CD8-positive, alpha-beta memory T cell (primary cell): ENCODE data around the gene POU6F2. TPM values are rescaled to one million over a fixed set of nuclear protein-coding genes. Genes with fewer than 3 reads are reported as not detected.

Experiments
- CTCF ChIA-PET: fragments of 350-600 bp; sonication (Branson Sonifier 250); formaldehyde crosslinking; loops from one replicate; lab custom pipeline; 2021; ENCODE audit warnings: antibody characterized with exemption; lab: Charles Lee
- POLR2A ChIA-PET: fragments of 350-600 bp; sonication (Branson Sonifier 250); formaldehyde crosslinking; loops from one replicate; lab custom pipeline; 2021; ENCODE audit warnings: antibody characterized with exemption; lab: Charles Lee
- DNase-seq, 5 donors: peaks; one replicate each; pipeline versions ENCODE4 v3.0.0 to v3.0.0-alpha.2; 2020 to 2022; ENCODE audit warnings: mixed read lengths in 1 of 5
- H3K27ac ChIP-seq: one replicate; pipeline ENCODE4 v1.7.0; 2013; ENCODE audit warnings: low read depth, mild to moderate bottlenecking, low read length, moderate library complexity
- H3K27me3 ChIP-seq: 2 replicates; pipeline ENCODE4 v1.7.0; 2013; ENCODE audit warnings: low read length, mild to moderate bottlenecking; ENCODE audit not compliant: insufficient read depth, poor library complexity, severe bottlenecking
- H3K36me3 ChIP-seq: 2 replicates; pipeline ENCODE4 v1.7.0; 2013; ENCODE audit warnings: mild to moderate bottlenecking, low read length, moderate library complexity; ENCODE audit not compliant: insufficient read depth
- H3K4me1 ChIP-seq: 2 replicates; pipeline ENCODE4 v1.7.0; 2013; ENCODE audit warnings: mild to moderate bottlenecking, low read length, moderate library complexity; ENCODE audit not compliant: insufficient read depth
- H3K4me3 ChIP-seq: 2 replicates; pipeline ENCODE4 v1.7.0; 2013; ENCODE audit warnings: mild to moderate bottlenecking, low read length
- H3K9me3 ChIP-seq: 2 replicates; pipeline ENCODE4 v1.7.0; 2013; ENCODE audit warnings: mild to moderate bottlenecking, low read length
- H3K27ac Mint-ChIP-seq, 8 donors: one replicate each; pipeline ENCODE4 v1.8.0; 2020 to 2021; ENCODE audit warnings: mixed read lengths in 8 of 8, mild to moderate bottlenecking in 6 of 8, inconsistent platforms in 3 of 8, moderate library complexity in 3 of 8
- H3K27me3 Mint-ChIP-seq, 2 donors: one replicate each; pipeline ENCODE4 v1.8.0; 2020 to 2021; ENCODE audit warnings: mixed read lengths in 2 of 2, mild to moderate bottlenecking in 1 of 2, moderate library complexity in 1 of 2
- H3K36me3 Mint-ChIP-seq, 3 donors: one replicate each; pipeline ENCODE4 v1.8.0; 2020 to 2021; ENCODE audit warnings: mixed read lengths in 3 of 3, inconsistent platforms in 1 of 3, mild to moderate bottlenecking in 1 of 3
- H3K4me1 Mint-ChIP-seq, 3 donors: one replicate each; pipeline ENCODE4 v1.8.0; 2020 to 2021; ENCODE audit warnings: mixed read lengths in 3 of 3, inconsistent platforms in 1 of 3, mild to moderate bottlenecking in 1 of 3
- H3K4me3 Mint-ChIP-seq, 7 donors: one replicate each; pipeline ENCODE4 v1.8.0; 2020 to 2021; ENCODE audit warnings: mixed read lengths in 7 of 7, mild to moderate bottlenecking in 6 of 7, moderate library complexity in 4 of 7, inconsistent platforms in 2 of 7
- H3K9me3 Mint-ChIP-seq, 5 donors: one replicate each; pipeline ENCODE4 v1.8.0; 2020 to 2022; ENCODE audit warnings: mixed read lengths in 5 of 5, mild to moderate bottlenecking in 3 of 5, moderate library complexity in 2 of 5, inconsistent platforms in 1 of 5
- polyA plus RNA-seq: library from polyadenylated mRNA; unstranded; fragments of 300-500 nt; fragmentation: Illumina TruSeq; gene quantifications from one replicate; pipeline ENCODE4 v1.2.3, GENCODE V29; 2021
- total RNA-seq, 2 experiments: library from RNA; stranded (reverse); gene quantifications; one replicate each; pipeline ENCODE4 v1.2.3, GENCODE V29; 2021

The POU6F2 gene
- total and polyA plus RNA-seq, 3 experiments from 2014 or later: not detected

GRCh38 chr7:39238234-39238869 is 260.6 kb downstream of the POU6F2 start:
- Mint-ChIP-seq H3K9me3 (peaks cover 0 to 7% (median 2%) of the 10 kb centered on the region in 5 donors), H3K36me3 (no peaks in the 10 kb centered on the region), H3K4me1 (no peaks in the 10 kb centered on the region), H3K27ac (no peak overlapping the region), H3K4me3 (no peak overlapping the region), H3K27me3 (peaks cover 0 to 3% of the 10 kb centered on the region in 2 donors)
- ChIA-PET CTCF (no interaction called here), POLR2A (no interaction called here)
- Histone ChIP-seq H3K27me3 (no peaks in the 10 kb centered on the region), H3K9me3 (no peaks in the 10 kb centered on the region), H3K36me3 (no peaks in the 10 kb centered on the region), H3K27ac (no peak overlapping the region), H3K4me3 (no peak overlapping the region), H3K4me1 (no peaks in the 10 kb centered on the region)
- DNase-seq: no peak

- Histone ChIP-seq H3K4me1 (no peaks in the 10 kb centered on the region), H3K9me3 (no peaks in the 10 kb centered on the region), H3K27me3 (no peaks in the 10 kb centered on the region), H3K4me3 (no peak overlapping the region), H3K27ac (no peak overlapping the region), H3K36me3 (no peaks in the 10 kb centered on the region)
- no peaks in the 10 kb centered on the region for H3K4me1 Mint-ChIP-seq
- CTCF ChIA-PET: no interaction called here
- peaks cover 0 to 7% (median 0%) of the 10 kb centered on the region in 5 donors for H3K9me3 Mint-ChIP-seq
- H3K4me3 Mint-ChIP-seq: no peak overlapping the region
- no peak for DNase-seq
- peaks cover 0 to 3% of the 10 kb centered on the region in 2 donors for H3K27me3 Mint-ChIP-seq
- H3K27ac Mint-ChIP-seq: no peak overlapping the region
- H3K36me3 Mint-ChIP-seq: no peaks in the 10 kb centered on the region
- POLR2A ChIA-PET: no interaction called here
These were observed 263.2 kb downstream of the POU6F2 start for GRCh38 chr7:39240864-39241263.

GRCh38 chr7:39247576-39247975 is 269.9 kb downstream of the POU6F2 start:
- Mint-ChIP-seq H3K36me3 (no peaks in the 10 kb centered on the region), H3K4me1 (no peaks in the 10 kb centered on the region), H3K27ac (no peak overlapping the region), H3K9me3 (peaks cover 0 to 2% (median 0%) of the 10 kb centered on the region in 5 donors), H3K4me3 (no peak overlapping the region), H3K27me3 (peaks cover 2 to 6% of the 10 kb centered on the region in 2 donors)
- H3K36me3 ChIP-seq: no peaks in the 10 kb centered on the region
- no peak overlapping the region for H3K27ac ChIP-seq
- DNase-seq: no peak
- no peaks in the 10 kb centered on the region for H3K27me3 ChIP-seq
- CTCF ChIA-PET: no interaction called here
- H3K4me1 ChIP-seq: no peaks in the 10 kb centered on the region
- POLR2A ChIA-PET: no interaction called here
- no peaks in the 10 kb centered on the region for H3K9me3 ChIP-seq
- no peak overlapping the region for H3K4me3 ChIP-seq

GRCh38 chr7:39248041-39248691 is 270.5 kb downstream of the POU6F2 start:
- no peaks in the 10 kb centered on the region for H3K4me1 ChIP-seq
- POLR2A ChIA-PET: no interaction called here
- peaks cover 2 to 6% of the 10 kb centered on the region in 2 donors for H3K27me3 Mint-ChIP-seq
- H3K27me3 ChIP-seq: no peaks in the 10 kb centered on the region
- CTCF ChIA-PET: no interaction called here
- H3K4me3 ChIP-seq: no peak overlapping the region
- H3K4me3 Mint-ChIP-seq: no peak overlapping the region
- H3K9me3 Mint-ChIP-seq: no peaks in the 10 kb centered on the region
- H3K27ac Mint-ChIP-seq: no peak overlapping the region
- no peaks in the 10 kb centered on the region for H3K9me3 ChIP-seq
- no peaks in the 10 kb centered on the region for H3K4me1 Mint-ChIP-seq
- no peak overlapping the region for H3K27ac ChIP-seq
- H3K36me3 ChIP-seq: no peaks in the 10 kb centered on the region
- H3K36me3 Mint-ChIP-seq: no peaks in the 10 kb centered on the region
- no peak for DNase-seq

- H3K27ac Mint-ChIP-seq: no peak overlapping the region
- H3K9me3 Mint-ChIP-seq: no peaks in the 10 kb centered on the region
- H3K4me1 Mint-ChIP-seq: no peaks in the 10 kb centered on the region
- no peaks in the 10 kb centered on the region for H3K4me1 ChIP-seq
- H3K9me3 ChIP-seq: no peaks in the 10 kb centered on the region
- H3K4me3 Mint-ChIP-seq: no peak overlapping the region
- no peaks in the 10 kb centered on the region for H3K27me3 ChIP-seq
- H3K27ac ChIP-seq: no peak overlapping the region
- no peaks in the 10 kb centered on the region for H3K36me3 Mint-ChIP-seq
- peaks cover 2 to 6% of the 10 kb centered on the region in 2 donors for H3K27me3 Mint-ChIP-seq
- ChIA-PET POLR2A (no interaction called here), CTCF (no interaction called here)
- DNase-seq: no peak
- H3K4me3 ChIP-seq: no peak overlapping the region
- H3K36me3 ChIP-seq: no peaks in the 10 kb centered on the region
These were observed 271.0 kb downstream of the POU6F2 start for GRCh38 chr7:39248692-39249090.

GRCh38 chr7:39249635-39250152 is 272.0 kb downstream of the POU6F2 start:
- Mint-ChIP-seq H3K36me3 (no peaks in the 10 kb centered on the region), H3K27ac (no peak overlapping the region), H3K27me3 (peaks cover 2 to 6% of the 10 kb centered on the region in 2 donors), H3K4me3 (no peak overlapping the region), H3K9me3 (no peaks in the 10 kb centered on the region), H3K4me1 (no peaks in the 10 kb centered on the region)
- Histone ChIP-seq H3K27ac (no peak overlapping the region), H3K4me1 (no peaks in the 10 kb centered on the region), H3K9me3 (no peaks in the 10 kb centered on the region), H3K27me3 (no peaks in the 10 kb centered on the region), H3K4me3 (no peak overlapping the region), H3K36me3 (no peaks in the 10 kb centered on the region)
- POLR2A ChIA-PET: no interaction called here
- DNase-seq: no peak
- CTCF ChIA-PET: no interaction called here

GRCh38 chr7:39252916-39253315 is 275.2 kb downstream of the POU6F2 start:
- no peak for DNase-seq
- Histone ChIP-seq H3K27ac (no peak overlapping the region), H3K27me3 (no peaks in the 10 kb centered on the region), H3K9me3 (no peaks in the 10 kb centered on the region), H3K4me1 (no peaks in the 10 kb centered on the region), H3K4me3 (no peak overlapping the region), H3K36me3 (no peaks in the 10 kb centered on the region)
- Mint-ChIP-seq H3K36me3 (no peaks in the 10 kb centered on the region), H3K27ac (no peak overlapping the region), H3K9me3 (no peaks in the 10 kb centered on the region), H3K27me3 (peaks cover 2 to 6% of the 10 kb centered on the region in 2 donors), H3K4me3 (no peak overlapping the region), H3K4me1 (no peaks in the 10 kb centered on the region)
- CTCF ChIA-PET: interaction anchor here (1.6 kb wide), 1 partner anchor 9 kb away, joined by 4 read pairs; no protein-coding TSS in a partner anchor
- POLR2A ChIA-PET: no interaction called here

GRCh38 chr7:39259391-39260003 is 281.8 kb downstream of the POU6F2 start:
- no peak for DNase-seq
- no peak overlapping the region for H3K4me3 Mint-ChIP-seq

More at GRCh38 chr7:39259391-39260003, 281.8 kb downstream of the POU6F2 start:
- Histone ChIP-seq H3K4me3 (no peak overlapping the region), H3K27me3 (no peaks in the 10 kb centered on the region), H3K36me3 (no peaks in the 10 kb centered on the region), H3K27ac (no peak overlapping the region), H3K9me3 (no peaks in the 10 kb centered on the region), H3K4me1 (no peaks in the 10 kb centered on the region)
- POLR2A ChIA-PET: no interaction called here
- Mint-ChIP-seq H3K36me3 (no peaks in the 10 kb centered on the region), H3K27ac (no peak overlapping the region), H3K9me3 (no peaks in the 10 kb centered on the region), H3K27me3 (no peaks in the 10 kb centered on the region), H3K4me1 (no peaks in the 10 kb centered on the region)
- CTCF ChIA-PET: no interaction called here
